Stimulated activated CD8-positive, alpha-beta memory T cell treated with anti-CD3 and anti-CD28 coated beads, Interleukin-15, amount 100 ng/mL, for 4 hours (primary cell): ENCODE measurements around the gene GSK3B.

Experiments
- DNase-seq, 2 donors: peaks; one replicate each; pipeline ENCODE4 v3.0.0-alpha.2; 2020; ENCODE audit warnings: low read depth in 2 of 2

Gene GSK3B

GRCh38 chr3:120095979-120096426, 1.8 kb upstream of the GSK3B start:
- DNase-seq, result no peak

- peak; percentile 64 to 67 for DNase-seq
These were observed 1.2 kb upstream of the GSK3B start for GRCh38 chr3:120095226-120095978.

- DNase-seq, result peak in 1 of 2 donors; percentile 98
These were observed 554 bp upstream of the GSK3B start for GRCh38 chr3:120094776-120095225.

- no peak for DNase-seq
These were observed 932 bp downstream of the GSK3B start for GRCh38 chr3:120093119-120093910.

GRCh38 chr3:120092474-120092873, 1.8 kb downstream of the GSK3B start:
- no peak for DNase-seq

- DNase-seq, result no peak
These were observed 3.8 kb downstream of the GSK3B start for GRCh38 chr3:120090422-120090821.

- DNase-seq, result no peak
These were observed 5.2 kb downstream of the GSK3B start for GRCh38 chr3:120089089-120089488.

GRCh38 chr3:120088622-120089021, 5.6 kb downstream of the GSK3B start:
- DNase-seq, result no peak

GRCh38 chr3:120081719-120082118, 12.5 kb downstream of the GSK3B start:
- no peak for DNase-seq

- no peak for DNase-seq
These were observed 13.4 kb downstream of the GSK3B start for GRCh38 chr3:120080836-120081235.

- DNase-seq, result no peak
These were observed 16.5 kb downstream of the GSK3B start for GRCh38 chr3:120077731-120078130.

- DNase-seq, result no peak
These were observed 21.3 kb downstream of the GSK3B start for GRCh38 chr3:120072867-120073525.

GRCh38 chr3:120071259-120071658, 23.0 kb downstream of the GSK3B start:
- DNase-seq, result no peak

- DNase-seq, result no peak
These were observed 23.8 kb downstream of the GSK3B start for GRCh38 chr3:120070263-120070981.

GRCh38 chr3:120067083-120067482, 27.2 kb downstream of the GSK3B start:
- no peak for DNase-seq

- no peak for DNase-seq
These were observed 27.6 kb downstream of the GSK3B start for GRCh38 chr3:120066634-120067033.

- DNase-seq, result no peak
These were observed 29.6 kb downstream of the GSK3B start for GRCh38 chr3:120064641-120065040.

GRCh38 chr3:120062474-120062873, 31.8 kb downstream of the GSK3B start:
- no peak for DNase-seq

GRCh38 chr3:120059081-120059864, 35.0 kb downstream of the GSK3B start:
- no peak for DNase-seq

GRCh38 chr3:120057626-120058025, 36.6 kb downstream of the GSK3B start:
- DNase-seq, result no peak

- DNase-seq, result no peak
These were observed 37.2 kb downstream of the GSK3B start for GRCh38 chr3:120057029-120057428.
